GM21381 (cell line): Measurements from ENCODE around the gene TMX1.
"Not testable (repeated sequence)": the region's sequence is repeated elsewhere in the genome, so short reads cannot be mapped to it uniquely, and the experiment has no call there.

Experiments used
- ATAC-seq: cut with Tn5 transposase; IDR thresholded peaks from one replicate; pipeline ENCODE4 v1.9.1; 2021; ENCODE audit warnings: mild to moderate bottlenecking, moderate library complexity; ENCODE audit not compliant: unreplicated experiment

The TMX1 gene, protein sequence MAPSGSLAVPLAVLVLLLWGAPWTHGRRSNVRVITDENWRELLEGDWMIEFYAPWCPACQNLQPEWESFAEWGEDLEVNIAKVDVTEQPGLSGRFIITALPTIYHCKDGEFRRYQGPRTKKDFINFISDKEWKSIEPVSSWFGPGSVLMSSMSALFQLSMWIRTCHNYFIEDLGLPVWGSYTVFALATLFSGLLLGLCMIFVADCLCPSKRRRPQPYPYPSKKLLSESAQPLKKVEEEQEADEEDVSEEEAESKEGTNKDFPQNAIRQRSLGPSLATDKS

DNA sequence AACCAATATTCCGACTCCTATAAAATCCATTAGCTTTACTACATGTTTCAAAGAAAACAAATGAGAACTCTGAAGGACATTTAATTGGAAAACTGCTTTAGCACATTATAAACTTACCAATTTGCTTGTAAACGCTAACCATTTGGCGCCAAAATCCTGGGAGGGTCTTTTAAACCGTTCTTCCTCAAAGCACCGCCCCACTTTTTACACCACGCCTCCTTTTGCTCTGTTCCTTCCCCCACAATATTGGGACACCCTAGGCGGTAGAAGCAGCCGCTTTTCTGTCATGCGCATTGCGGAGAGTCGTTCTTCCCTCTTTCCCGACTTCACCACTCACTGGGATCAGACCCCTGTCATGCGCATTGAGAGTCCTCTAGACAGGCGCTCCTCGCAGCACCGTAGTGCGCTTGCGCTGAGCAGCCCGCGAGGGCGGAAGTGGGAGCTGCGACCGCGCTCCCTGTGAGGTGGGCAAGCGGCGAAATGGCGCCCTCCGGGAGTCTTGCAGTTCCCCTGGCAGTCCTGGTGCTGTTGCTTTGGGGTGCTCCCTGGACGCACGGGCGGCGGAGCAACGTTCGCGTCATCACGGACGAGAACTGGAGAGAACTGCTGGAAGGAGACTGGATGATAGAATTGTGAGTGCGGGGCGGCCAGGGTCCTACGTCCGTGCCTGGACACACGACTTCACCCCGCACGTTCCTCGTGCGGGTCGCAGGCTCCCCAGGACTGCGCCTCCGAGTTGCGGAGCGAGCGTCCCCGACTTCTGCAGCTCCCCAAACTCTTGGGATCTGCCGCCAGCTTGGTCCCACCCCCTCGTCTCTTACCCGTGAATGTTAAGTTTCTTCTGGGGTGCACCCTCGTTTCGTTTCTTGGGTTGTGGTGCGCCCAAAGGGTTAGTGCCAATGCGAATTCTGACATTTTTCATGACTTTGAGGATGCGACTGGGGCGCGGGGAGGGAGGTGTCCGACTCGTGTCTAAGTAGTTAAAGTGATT, at the start of gene TMX1:
Gene TMX1, plus strand, starts transcription at position 435 of the 991 bp plus-strand sequence. Its CDS starts 46 bp downstream, at position 481.
- peak; percentile 85 for ATAC-seq

DNA sequence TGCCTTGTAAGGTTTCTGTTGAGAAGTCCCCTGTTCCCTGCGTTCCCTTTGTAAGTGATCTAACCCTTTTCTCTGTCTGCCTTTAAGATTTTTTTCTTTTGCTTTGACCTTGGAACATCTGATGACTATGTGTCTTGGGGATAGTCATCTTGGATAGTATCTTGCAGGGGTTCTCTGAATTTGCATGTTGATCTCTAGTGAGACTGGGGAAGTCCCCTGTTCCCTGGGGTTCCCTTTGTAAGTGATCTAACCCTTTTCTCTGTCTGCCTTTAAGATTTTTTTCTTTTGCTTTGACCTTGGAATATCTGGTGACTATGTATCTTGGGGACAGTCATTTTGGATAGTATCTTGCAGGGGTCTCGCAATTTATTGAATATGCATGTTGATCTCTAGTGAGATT, 38.2 kb upstream of the TMX1 start:
- no peak for ATAC-seq

DNA sequence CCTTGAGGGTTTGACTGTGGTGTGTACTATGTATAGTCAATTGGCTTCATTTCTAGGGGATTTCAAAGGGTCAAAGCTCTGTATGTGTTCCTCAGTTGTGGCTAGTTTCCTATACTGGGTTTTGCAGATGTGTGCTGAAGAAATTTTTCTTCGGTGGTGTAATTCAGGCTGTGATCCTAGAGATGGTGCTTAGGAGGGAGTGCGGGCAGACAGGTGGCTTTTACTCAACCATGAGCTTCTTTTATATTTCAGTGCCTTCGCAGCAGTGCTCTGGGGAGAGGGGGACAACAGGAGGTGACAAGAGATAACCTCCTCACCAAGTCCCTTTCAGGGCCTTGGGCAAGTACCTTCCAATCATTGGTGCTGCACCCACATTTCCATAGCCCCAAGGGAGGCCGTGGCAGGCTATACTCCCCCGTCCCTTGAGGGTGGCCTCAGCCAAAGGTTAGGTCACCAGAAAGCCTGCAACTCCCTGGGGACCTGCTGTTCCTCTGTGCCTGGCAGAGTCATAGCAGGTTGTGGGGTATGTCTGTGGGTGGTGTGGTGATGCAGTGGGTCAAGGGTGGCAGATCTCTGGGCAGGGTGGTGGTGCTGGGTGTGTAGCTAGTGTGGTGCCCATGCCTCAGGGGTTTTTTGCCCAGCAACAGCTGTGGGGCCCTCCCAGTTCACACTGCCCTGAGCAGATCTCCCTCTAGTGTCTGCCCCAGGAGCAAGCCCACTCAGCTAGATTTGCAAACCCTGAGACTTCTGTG, 37.0 kb upstream of the TMX1 start:
- peak; percentile 60 for ATAC-seq

DNA sequence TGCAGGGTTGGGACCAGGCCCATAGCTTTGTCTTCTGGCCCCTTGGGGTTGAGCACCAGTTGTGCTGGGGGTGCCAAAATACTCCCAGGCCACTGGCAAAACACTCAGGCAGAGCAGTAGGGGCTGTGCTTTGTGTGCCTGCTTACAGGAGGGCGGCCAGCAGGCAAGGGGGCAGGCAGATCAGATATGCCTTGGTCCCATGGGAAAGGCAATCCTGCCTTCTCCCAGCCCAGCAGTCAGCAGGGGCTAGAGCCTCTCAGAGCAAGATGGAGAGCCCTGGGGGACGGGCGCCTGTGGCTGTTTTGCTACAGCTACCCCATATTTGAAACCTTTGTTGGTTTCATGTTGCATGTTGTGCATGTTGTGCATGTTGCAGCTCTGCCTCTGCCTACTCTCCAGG, 36.2 kb upstream of the TMX1 start:
- ATAC-seq: no peak

DNA sequence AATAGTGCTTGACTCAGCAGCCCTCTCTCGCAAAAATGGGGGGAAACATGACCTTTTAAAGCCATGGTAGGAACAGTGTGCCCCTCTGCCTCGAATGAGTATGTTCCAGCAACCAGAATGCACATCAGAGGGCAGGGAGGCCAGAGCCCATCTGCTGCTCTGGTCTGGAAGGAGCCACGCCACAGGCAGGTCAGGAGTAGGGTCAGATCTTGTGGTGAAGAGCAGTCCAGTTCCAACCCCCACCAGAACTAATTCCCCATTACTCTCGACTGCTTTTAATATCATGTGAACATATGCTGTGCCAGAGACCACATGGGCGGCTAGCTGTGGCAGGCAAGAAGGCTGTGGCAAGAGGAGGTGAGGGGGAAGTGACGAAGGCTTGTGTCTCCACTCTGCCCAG, 34.6 kb upstream of the TMX1 start:
- ATAC-seq: no peak

DNA sequence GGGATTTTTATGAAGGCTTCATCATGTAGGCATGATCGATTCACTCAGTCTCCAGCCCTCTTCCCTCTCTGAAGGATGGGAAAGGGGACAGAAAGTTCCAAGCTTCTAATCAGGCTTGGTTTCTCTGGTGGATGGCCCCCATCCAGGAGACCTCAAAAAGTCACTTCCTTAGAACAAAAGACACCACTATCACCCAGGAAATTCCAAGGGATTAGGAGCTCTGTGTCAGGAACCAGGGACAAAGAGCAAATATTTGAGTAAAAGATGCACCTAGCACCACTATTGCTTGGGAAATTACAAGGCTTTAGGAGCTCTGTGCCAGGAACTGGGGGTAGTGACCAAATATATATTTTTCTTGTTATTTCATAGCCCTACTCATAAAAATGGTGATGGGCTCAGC, 33.6 kb upstream of the TMX1 start:
- no peak for ATAC-seq

DNA sequence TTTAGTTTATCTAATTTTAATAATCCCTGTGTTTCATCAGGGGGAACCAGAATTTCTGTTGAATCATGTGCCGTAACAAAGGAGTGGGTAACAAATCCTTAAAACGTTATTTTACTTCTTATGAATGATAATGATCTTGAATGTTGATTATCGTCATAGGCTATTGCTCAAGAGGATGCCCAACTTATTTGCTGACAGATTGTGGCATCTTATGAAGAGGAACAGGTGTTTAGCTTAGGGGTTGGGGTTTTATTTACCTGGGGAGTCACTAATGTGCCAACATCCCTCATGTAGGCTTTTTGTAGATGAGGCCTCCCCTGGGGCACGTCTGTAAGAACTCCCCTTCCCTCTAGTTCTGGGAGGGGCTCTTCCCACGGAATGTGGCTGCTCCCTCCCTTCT, 32.4 kb upstream of the TMX1 start:
- ATAC-seq: no peak

DNA sequence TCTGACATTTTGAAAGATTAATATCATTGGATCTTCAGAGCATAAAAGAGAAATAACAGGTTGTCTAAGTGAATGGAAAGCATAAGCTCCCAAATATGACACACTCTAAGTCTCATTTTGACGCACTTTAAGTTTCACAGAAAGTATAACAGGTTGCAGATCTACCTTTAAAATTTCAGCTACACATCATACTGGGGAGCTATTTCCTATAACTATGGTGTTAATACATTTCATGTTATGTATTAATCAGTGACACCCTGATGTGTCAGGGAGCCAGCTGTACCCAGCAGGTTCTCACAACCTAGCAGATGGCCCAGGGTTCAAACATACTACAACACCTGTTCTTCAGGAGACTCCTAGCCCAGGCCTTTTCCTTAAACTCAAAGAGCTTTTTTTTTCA, 31.1 kb upstream of the TMX1 start:
- no peak for ATAC-seq

DNA sequence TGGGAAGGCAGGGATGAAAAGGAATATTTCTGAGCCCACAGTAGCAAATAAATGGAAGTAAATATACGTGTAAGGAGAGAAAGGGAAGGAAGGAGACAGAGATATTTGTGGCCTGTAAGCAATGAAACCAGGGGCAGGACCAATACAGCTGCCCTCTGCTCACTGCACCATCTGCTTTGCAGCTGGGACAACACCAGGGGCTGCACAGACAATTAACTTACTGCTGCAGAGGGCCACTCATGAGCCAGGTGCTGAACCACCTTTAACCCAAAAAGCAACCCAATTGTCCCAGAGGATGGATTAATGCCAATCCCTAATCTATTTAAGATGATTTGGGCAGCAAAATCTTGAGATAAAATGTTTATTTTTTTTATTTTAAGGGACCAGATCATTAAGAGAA, 30.6 kb upstream of the TMX1 start:
- ATAC-seq: no peak

DNA sequence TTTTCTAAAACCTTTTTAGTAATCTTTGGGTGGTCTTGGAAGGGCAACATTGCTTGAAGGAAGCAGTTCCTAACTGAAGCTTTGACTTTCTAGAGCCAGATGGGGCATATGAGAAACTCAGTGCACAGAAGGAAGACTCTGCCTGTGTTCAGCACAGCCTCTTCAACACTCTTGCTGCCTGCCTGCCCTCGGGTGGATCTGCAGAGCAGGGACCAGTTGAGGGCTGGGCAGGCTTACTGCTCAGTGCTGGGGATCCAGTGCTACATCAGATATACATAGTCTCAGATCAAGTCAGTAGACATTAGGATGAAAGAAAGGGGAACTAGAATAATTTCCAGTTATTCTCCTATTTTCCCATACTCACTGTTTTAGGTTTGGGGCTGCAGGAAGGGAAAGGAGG, 29.5 kb upstream of the TMX1 start:
- no peak for ATAC-seq

DNA sequence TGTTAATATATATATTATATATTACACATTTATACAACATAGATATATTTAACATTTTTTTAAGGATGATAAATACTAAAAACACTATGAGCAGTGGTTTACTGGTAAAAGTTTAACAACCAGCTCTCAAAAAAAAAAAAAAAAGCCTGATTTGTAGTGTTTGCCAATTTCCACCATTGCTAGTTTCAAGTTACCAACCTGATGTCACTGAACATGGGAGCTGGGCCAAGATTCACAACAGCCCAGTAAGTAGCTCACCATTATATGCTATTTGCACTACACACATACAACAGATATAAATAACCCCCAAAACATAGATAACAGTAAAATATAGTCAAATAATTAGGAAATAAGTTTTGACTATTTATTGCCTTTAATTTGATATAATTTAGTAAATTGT, 28.9 kb upstream of the TMX1 start:
- ATAC-seq: no peak

DNA sequence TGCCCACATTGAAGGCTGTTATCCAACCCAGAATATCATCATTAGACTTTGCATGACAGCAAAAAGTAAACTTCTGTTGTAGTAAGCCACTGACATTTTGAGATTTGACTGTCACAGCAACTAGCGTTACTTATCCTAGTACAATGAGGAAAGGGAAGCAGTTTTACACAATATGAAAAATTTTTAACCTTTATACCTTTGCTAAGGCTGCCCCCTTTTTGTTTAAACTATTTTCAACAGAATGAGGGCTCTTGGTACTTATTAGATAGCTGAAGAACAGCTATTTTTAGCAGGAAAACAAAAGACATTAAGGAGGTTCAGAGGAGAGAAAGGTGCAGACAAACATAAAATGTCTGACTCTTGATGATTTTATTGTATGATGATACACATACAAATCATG, 23.4 kb upstream of the TMX1 start:
- ATAC-seq: no peak

DNA sequence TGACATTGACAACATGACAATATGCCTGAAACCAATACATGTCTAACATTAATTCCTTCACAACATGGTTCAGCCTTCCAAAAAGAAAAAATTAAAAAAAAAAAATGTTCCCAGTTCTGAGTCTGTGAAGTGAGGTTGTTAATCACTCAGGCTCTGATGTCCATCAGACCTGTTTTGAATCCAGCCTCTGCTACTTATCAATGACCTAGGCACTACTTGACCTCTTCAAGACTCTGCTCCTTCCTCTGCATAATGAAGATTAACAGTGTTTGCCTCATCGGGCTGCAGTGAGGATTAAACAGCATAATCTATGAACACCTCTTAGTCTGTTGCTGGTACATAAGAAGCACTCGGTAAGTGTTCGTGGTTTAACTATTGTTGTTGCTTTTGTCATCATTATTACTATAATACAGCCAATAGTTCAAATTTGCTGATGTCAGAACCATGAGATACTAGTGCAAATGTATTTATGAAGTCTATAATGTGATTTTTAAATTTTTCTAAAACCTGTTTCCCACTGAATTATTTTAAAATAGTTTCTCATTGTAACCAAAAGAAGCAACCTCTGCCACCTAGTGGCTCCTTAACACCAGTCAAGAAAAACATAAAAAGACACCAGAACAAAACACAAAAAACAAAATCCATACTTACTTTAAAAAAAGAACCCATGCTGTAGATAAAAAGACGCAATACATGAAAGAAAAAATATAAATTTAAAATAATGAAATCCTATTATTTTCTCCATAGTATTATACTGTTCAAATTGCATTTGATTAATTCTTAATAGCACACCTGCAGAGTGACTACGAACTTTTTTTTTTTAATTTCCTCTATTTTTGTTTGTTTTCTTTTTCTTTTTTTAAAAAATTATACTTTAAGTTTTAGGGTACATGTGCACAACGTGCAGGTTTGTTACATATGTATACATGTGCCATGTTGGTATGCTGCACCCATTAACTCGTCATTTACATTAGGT, 20.3 kb upstream of the TMX1 start:
- ATAC-seq: no peak

DNA sequence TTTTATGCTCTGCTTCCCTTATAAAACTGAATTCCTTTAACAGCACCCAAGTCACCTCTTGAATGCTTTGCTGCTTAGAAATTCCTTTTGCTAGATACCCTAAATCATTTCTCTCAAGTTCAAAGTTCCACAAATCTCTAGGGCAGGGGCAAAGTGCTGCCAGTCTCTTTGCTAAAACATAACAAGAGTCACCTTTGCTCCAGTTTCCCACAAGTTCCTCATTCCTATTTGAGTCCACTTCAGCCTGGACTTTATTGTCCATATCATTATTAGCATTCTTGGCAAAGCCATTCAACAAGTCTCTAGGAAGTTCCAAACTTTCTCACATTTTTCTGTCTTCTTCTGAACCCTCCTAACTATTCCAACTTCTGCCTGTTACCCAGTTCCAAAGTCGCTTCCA, 16.6 kb upstream of the TMX1 start:
- not testable (repeated sequence) for ATAC-seq

DNA sequence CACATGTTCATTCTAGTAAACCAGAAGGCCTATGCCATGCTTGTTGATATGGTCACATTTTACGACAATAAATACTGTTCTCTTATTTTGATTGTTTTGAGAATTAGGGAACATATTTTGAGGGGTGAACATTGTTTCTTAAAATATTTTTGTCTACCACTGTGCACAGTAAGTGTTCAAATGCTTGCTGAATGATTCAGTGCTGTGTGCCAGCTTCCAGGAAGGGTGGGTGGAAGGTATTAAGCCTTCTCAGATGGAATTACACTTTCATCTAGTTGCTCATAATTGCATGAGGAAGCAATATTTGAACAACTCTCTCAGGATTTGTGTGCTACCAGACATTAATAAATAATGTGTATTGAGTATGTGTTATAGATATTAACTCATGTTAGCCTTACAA, 15.5 kb upstream of the TMX1 start:
- ATAC-seq: no peak

DNA sequence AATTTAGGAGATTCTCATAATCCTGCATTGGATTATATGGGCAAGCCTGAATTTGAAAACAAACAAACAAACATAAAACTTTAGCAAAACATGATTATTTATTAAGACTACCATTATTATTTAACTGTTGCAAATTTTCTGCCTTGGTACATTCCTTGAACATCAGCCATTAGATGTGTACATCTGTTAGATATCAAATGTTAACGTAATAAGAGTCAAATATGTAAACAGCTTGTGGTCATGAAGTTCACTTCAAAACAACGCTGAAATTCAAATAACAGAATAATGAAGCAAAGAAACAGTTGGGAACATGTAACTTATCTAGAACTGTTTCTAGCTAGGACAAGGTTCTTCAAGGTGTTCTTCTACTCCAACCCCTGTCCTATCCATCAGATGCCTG, 14.3 kb upstream of the TMX1 start:
- ATAC-seq: no peak

DNA sequence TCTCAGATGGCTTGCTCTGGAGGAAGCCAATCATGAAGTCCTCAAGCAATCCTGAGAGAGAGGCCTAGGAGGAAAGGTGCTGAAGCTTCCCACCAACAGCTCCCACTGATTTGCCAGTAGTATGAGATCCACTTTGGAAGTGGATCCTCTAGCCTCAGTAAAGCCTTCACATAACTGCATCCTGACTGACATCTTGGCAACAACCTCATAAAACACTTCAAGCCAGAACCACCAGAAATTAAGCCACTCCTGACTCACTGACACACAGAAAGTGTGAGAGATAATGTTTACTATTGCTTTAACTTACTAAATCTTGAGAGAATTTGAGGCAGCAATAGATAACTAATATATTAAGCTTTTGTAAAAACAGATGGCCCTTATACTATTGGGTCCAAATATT, 11.7 kb upstream of the TMX1 start:
- ATAC-seq: no peak

DNA sequence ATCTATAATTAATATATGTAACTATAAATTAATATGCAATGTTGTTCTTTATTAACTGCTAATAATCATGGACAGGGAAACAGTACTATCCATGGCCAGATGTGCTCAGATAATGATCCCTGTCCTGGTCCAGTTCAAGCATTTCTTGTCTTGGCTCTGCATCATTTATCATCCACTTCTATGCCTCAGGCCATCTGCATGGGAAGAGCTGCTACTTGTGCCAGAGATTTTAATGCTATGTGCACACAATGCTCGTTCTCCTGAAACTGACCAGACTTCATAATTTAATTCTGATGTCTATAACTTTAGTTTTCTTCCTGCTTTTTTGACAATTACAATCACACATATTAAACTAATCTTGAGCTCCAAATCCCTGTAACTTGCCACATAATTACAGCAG, 11.2 kb upstream of the TMX1 start:
- ATAC-seq: no peak

DNA sequence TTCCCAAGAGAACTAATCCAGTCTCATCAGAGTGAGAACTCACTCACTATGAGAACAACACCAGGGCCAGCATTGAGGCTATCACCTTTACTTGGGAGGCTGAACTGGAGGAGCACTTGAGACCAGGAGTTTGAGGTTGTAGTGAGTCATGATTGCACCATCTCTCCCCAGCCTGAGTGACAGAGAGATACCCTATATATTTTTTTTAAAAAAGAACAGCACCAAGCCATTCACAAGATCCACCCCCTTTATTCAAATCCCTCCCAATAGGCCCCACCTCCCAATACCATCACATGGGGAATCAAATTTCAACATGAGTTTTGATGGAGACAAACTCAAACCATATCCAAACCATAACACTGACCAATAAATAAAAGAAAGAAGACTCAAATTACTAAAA, 3.7 kb upstream of the TMX1 start:
- no peak for ATAC-seq

DNA sequence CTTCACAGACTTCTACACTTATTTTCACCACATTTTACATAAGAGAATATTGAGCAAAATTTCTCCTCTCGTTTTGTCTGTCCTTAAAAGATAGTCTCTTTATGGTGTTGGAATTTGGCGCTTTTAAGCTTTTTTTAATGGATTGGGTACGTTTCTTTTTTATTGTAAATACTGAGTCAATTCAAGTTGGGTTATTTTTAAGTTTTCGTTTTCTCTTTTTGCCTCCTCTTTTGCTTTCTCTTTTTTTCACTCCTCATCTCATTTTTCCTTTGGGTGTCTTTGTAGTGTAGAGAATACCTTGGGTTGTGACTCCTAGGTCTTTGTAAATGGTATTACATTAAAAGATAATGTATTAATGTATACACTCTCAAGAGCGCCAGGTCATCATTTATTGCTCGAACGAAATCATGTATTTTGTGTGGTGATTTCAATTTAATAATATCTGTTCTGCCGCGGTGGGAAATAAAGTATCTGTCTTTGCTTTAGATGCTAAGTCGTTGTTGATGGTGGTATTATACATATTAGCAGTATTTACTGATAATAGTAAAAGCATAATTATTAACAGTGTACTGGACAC, 845 bp downstream of the TMX1 start:
- no peak for ATAC-seq
